ENCODE data around the gene PHACTR1. TPM values are rescaled to one million over a fixed set of nuclear protein-coding genes. Genes with fewer than 3 reads are reported as not detected.

PHACTR1 gene
- total and polyA plus RNA-seq, 8 donors, result 1.4 to 12.4 (median 9.3) TPM

GRCh38 chr6:13014504-13015378 is 298.2 kb downstream of the PHACTR1 start:
- 10 to 11% methylated on average over 37 to 40 of the region's 40 CpGs for WGBS, 2 donors
- TF ChIP-seq, protein P1, sequence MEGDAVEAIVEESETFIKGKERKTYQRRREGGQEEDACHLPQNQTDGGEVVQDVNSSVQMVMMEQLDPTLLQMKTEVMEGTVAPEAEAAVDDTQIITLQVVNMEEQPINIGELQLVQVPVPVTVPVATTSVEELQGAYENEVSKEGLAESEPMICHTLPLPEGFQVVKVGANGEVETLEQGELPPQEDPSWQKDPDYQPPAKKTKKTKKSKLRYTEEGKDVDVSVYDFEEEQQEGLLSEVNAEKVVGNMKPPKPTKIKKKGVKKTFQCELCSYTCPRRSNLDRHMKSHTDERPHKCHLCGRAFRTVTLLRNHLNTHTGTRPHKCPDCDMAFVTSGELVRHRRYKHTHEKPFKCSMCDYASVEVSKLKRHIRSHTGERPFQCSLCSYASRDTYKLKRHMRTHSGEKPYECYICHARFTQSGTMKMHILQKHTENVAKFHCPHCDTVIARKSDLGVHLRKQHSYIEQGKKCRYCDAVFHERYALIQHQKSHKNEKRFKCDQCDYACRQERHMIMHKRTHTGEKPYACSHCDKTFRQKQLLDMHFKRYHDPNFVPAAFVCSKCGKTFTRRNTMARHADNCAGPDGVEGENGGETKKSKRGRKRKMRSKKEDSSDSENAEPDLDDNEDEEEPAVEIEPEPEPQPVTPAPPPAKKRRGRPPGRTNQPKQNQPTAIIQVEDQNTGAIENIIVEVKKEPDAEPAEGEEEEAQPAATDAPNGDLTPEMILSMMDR (IDR thresholded peaks at IDR 0.05), result no peak

DNA sequence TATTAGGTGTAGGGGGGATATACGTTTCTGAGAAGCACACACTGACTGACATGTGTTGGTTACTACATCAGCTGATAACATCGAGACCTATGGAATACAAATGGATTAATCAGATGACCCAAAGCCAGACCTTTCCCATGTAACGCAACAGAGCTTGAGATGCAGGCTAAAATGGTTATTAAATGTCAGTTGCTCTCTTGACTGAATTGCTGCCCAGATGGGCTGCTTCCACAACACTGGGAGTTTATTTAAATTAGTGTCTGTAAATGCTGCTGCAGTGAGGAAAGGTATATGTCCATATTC is 298.8 kb downstream of the PHACTR1 start:
- ATAC-seq (no peak), DNase-seq (no peak), FAIRE-seq (no peak)
- Histone ChIP-seq H3K9me3 (no peaks in the 10 kb centered on the region), H3K27me3 (peaks cover 0 to 3% (median 0%) of the 10 kb centered on the region in 4 donors), H3K36me3 (no peaks in the 10 kb centered on the region), H3K4me3 (peak overlapping the region in 2 of 4 donors; percentile 45 to 61), H3K4me1 (peaks cover 0 to 17% (median 8%) of the 10 kb centered on the region in 3 donors), H3K27ac (peak overlapping the region in 2 of 4 donors; percentile 74 to 83)
- intact Hi-C loops (cut with DNase I), result no loop called here
- TF ChIP-seq, protein P1 (IDR thresholded peaks at IDR 0.05), result no peak
- WGBS, 2 donors, result 27 to 34% methylated on average over 3 of the region's 3 CpGs

More at GRCh38 chr6:13014504-13015378, 298.2 kb downstream of the PHACTR1 start:
- Histone ChIP-seq H3K9me3 (no peaks in the 10 kb centered on the region), H3K4me1 (peaks cover 0 to 17% (median 8%) of the 10 kb centered on the region in 3 donors), H3K27me3 (peaks cover 0 to 3% (median 0%) of the 10 kb centered on the region in 4 donors), H3K36me3 (no peaks in the 10 kb centered on the region), H3K27ac (peak overlapping the region; percentile 59 to 83 (median 68)), H3K4me3 (peak overlapping the region; percentile 23 to 61 (median 42))
- ATAC-seq (peak; percentile 58 to 80 (median 70)), DNase-seq (peak; percentile 62 to 82 (median 74)), FAIRE-seq (no peak)
- intact Hi-C loops (cut with DNase I), result no loop called here

DNA sequence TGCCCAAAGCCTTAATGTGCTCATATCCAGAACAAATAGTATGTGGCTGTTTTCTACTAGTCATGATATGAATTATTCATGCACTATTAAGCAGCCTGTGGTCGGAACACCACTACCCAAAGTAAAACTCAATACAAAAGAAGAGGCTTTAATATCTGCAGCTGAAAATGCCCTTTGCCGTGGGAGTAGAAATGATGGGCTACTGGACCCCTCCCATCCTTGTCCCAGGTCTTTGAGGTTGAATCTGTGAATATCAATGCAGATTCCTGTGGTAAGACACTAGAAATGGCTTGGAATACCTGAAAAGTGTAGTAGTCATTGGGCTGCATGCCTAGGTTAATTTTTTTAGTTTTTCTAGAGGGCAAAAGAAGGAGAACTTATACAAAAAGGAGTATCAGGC is 308.0 kb downstream of the PHACTR1 start:
- DNase-seq, result no peak
- H3K4me1 ChIP-seq, result peaks cover 0 to 5% (median 0%) of the 10 kb centered on the region in 3 donors
- WGBS, 2 donors, result 88 to 93% methylated on average over 2 of the region's 2 CpGs

DNA sequence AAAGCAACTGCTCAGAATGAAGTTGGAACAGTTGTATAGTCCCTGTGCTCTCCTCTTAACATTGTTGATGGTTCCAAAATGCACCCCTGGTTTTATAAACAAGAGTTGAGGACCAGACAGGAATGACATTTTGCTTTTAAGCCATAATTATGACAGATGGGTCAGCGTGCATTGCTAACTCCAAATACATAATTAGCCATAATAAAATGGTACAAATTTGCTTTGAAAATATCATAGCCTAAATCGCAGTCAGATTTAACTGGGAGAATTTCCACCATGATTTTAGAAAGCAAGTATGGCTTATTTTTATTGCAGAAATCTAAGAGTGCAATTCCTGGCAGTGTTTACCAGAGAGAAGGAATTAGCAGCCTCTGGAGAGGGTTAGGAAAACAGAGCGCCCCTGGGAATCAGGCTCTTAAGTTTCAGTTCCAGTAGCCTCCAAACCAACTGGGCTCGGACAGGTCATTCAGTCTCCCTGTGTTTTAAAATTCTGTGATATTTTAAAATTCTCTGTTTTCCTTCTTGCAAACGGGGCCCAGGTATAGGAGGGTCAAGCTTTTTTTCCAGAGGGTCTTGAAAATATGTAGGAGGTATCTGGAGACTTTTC is 309.4 kb downstream of the PHACTR1 start:
- Histone ChIP-seq H3K27me3 (no peaks in the 10 kb centered on the region), H3K36me3 (no peaks in the 10 kb centered on the region), H3K27ac (no peak overlapping the region), H3K9me3 (no peaks in the 10 kb centered on the region), H3K4me1 (peaks cover 0 to 5% (median 0%) of the 10 kb centered on the region in 3 donors), H3K4me3 (no peak overlapping the region)
- ATAC-seq, result no peak
- TF ChIP-seq, protein P1 (IDR thresholded peaks at IDR 0.05), result no peak
- FAIRE-seq, result no peak
- intact Hi-C loops (cut with DNase I), result no loop called here
- WGBS, 2 donors, result 80 to 85% methylated on average over 5 of the region's 5 CpGs
- DNase-seq, result no peak

More for the DNA sequence above, 308.0 kb downstream of the PHACTR1 start:
- H3K27ac ChIP-seq, result no peak overlapping the region
- H3K9me3 ChIP-seq, result no peaks in the 10 kb centered on the region
- H3K27me3 ChIP-seq, result no peaks in the 10 kb centered on the region
- H3K36me3 ChIP-seq, result no peaks in the 10 kb centered on the region
- intact Hi-C loops (cut with DNase I), result no loop called here
- no peak for FAIRE-seq
- no peak for ATAC-seq
- TF ChIP-seq, protein P1 (IDR thresholded peaks at IDR 0.05), result no peak
- H3K4me3 ChIP-seq, result no peak overlapping the region

Data from pancreas (tissue), 10 donors.